Lower leg skin (tissue), 4 donors: Measurements from ENCODE around the gene WDR5. TPM values are rescaled to one million over a fixed set of nuclear protein-coding genes. Genes with fewer than 3 reads are reported as not detected.

Experiments
- DNase-seq, 2 donors: peaks; one replicate each; pipeline ENCODE4 v3.0.0-alpha.2; 2019; ENCODE audit warnings: low spot score in 2 of 2
- H3K4me3 ChIP-seq: fragments of 200-600 bp; sonication (generic); 2 replicates; pipeline ENCODE4 v1.5.1; 2017; ENCODE audit warnings: mild to moderate bottlenecking, low read depth; ENCODE audit not compliant: poor library complexity, severe bottlenecking
- POLR2A ChIP-seq, 2 donors: fragments of 450-650 bp; IDR thresholded peaks; one replicate each; pipeline ENCODE4 v1.6.1; 2016 to 2017; ENCODE audit warnings: antibody characterized with exemption in 2 of 2, mild to moderate bottlenecking in 1 of 2, moderate library complexity in 1 of 2
- WGBS, 2 donors: methylation state at CpG; one replicate each; pipeline ENCODE4 v1.1.5; 2018; 5-methylcytosine and 5-hydroxymethylcytosine counted together
- intact Hi-C: fragments of 100-400 bp; cut with DNase I; formaldehyde crosslinking; loops from one replicate; pipeline ENCODE4 v1.15.0; 2023; ENCODE audit warnings: low total_unique reads
- total RNA-seq, 4 donors: library from RNA; depleted of rRNA; stranded (reverse); fragments of >200 nt; gene quantifications; one replicate each; pipeline ENCODE4 v1.1.0, GENCODE V29; 2016
- TF ChIP-seq, protein P1 (sequence below), 3 donors: fragments of 450-650 bp; IDR thresholded peaks; one replicate each; pipeline ENCODE4 v1.5.1; 2016; ENCODE audit warnings: antibody characterized with exemption in 3 of 3, mild to moderate bottlenecking in 3 of 3, moderate library complexity in 2 of 3

Gene WDR5
- total RNA-seq, 4 donors from 2014 or later = 16.1 to 23.8 (median 19.6) TPM

GRCh38 chr9:134196911-134197310 is 61.0 kb downstream of the WDR5 start:
- peak in 1 of 2 donors; percentile 46 for DNase-seq
- TF ChIP-seq POLR2A (IDR thresholded peaks at IDR 0.05) = no peak
- TF ChIP-seq, protein P1, sequence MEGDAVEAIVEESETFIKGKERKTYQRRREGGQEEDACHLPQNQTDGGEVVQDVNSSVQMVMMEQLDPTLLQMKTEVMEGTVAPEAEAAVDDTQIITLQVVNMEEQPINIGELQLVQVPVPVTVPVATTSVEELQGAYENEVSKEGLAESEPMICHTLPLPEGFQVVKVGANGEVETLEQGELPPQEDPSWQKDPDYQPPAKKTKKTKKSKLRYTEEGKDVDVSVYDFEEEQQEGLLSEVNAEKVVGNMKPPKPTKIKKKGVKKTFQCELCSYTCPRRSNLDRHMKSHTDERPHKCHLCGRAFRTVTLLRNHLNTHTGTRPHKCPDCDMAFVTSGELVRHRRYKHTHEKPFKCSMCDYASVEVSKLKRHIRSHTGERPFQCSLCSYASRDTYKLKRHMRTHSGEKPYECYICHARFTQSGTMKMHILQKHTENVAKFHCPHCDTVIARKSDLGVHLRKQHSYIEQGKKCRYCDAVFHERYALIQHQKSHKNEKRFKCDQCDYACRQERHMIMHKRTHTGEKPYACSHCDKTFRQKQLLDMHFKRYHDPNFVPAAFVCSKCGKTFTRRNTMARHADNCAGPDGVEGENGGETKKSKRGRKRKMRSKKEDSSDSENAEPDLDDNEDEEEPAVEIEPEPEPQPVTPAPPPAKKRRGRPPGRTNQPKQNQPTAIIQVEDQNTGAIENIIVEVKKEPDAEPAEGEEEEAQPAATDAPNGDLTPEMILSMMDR (IDR thresholded peaks at IDR 0.05) = no peak
- WGBS, 2 donors = 93% methylated on average over 6 of the region's 6 CpGs
- no peak overlapping the region for H3K4me3 ChIP-seq
- intact Hi-C loops = loop anchor here (10.0 kb wide), 1 partner anchor 118 kb away; no protein-coding TSS in a partner anchor

DNA sequence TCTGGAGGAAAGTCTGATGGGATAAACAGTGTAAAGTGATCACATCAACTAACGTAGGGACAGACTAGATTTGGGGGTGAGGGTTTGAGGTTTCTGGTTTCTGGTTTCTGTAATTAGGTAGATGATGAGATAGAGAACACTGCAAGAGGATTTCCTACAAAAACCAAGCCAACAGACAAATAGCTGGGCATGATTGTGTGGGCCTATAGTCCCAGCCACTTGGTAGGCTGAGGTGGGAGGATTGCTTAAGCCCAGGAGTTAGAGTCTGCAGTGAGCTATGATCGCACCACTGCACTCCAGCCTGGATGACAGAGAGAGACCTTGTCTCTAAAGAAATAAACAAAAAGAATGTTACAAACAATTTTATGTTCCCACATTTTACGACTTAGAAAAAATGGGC is 62.9 kb downstream of the WDR5 start:
- TF ChIP-seq, protein P1 (IDR thresholded peaks at IDR 0.05) = no peak
- no peak for TF ChIP-seq POLR2A (IDR thresholded peaks at IDR 0.05)
- no peak overlapping the region for H3K4me3 ChIP-seq
- intact Hi-C loops = loop anchor here (10.0 kb wide), 1 partner anchor 116 kb away; no protein-coding TSS in a partner anchor
- DNase-seq = no peak
- WGBS, 2 donors = 85 to 94% methylated on average over 3 of the region's 3 CpGs

- no peak overlapping the region for H3K4me3 ChIP-seq
- no peak for DNase-seq
- TF ChIP-seq POLR2A (IDR thresholded peaks at IDR 0.05) = no peak
- TF ChIP-seq, protein P1 (IDR thresholded peaks at IDR 0.05) = no peak
- WGBS, 2 donors = 47 to 95% methylated on average over 1 of the region's 1 CpG
- intact Hi-C loops = no loop called here
These were observed 64.8 kb downstream of the WDR5 start for GRCh38 chr9:134200730-134201129.

- TF ChIP-seq, protein P1 (IDR thresholded peaks at IDR 0.05) = no peak
- TF ChIP-seq POLR2A (IDR thresholded peaks at IDR 0.05) = no peak
- no peak overlapping the region for H3K4me3 ChIP-seq
- WGBS, 2 donors = 85 to 88% methylated on average over 2 of the region's 2 CpGs
- DNase-seq = no peak
- intact Hi-C loops = no loop called here
These were observed 67.3 kb downstream of the WDR5 start for GRCh38 chr9:134203224-134203623.

DNA sequence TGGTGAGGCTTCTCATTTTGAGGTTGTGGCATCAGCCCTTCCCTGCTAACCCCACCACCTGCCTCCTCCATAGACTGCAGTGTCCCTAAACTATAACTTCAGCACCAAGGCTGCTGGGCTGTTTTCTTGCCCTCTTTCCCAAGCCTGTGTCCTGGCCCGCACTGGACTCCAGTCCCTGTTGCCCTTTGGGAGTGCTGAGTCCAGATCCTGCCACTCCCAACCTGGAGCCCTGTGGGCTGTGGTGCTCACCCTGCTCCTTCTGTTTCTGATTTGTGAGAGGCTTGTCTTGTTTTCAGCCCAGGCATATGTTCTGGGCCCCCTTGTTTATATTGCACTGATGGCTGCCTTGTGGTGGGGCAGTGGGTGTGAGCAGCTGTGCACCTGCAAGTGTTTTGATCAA is 68.2 kb downstream of the WDR5 start:
- TF ChIP-seq POLR2A (IDR thresholded peaks at IDR 0.05) = no peak
- no peak for DNase-seq
- no peak overlapping the region for H3K4me3 ChIP-seq
- 77 to 100% methylated on average over 1 of the region's 1 CpG for WGBS, 2 donors
- intact Hi-C loops = no loop called here

DNA sequence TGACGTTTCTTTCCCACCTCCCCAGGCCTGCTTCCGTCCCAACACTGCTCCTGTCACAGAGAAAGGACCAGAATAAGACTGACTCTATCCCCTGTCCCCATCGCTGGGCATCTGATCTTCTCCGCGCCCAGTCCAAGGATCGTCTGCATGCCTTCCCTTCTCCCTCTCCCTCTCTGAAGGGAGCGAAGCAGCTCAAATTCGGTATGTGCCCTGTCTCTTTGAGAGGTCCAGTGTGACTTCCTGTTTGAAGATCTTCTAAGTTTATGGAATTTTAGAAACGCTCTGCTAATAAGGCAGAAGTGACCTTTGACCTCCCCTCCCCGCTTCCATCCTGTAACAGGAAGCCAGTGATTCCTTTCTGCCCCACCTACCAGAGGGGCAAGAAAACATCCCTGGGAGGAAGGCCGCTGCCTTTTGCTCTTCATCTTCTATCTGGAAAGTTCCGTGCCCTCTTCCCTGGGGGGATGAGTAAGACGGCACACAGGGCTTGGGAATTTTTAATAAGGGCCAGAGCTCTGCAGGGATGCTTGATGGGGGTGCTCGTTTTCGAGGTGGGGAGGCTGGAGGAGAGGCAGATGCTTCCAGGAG is 69.2 kb downstream of the WDR5 start:
- peak in 1 of 2 donors; percentile 77 for DNase-seq
- TF ChIP-seq, protein P1 (IDR thresholded peaks at IDR 0.05) = no peak
- no peak for TF ChIP-seq POLR2A (IDR thresholded peaks at IDR 0.05)
- H3K4me3 ChIP-seq = no peak overlapping the region
- WGBS, 2 donors = 71 to 74% methylated on average over 15 of the region's 15 CpGs
- intact Hi-C loops = no loop called here
